Measurements from ENCODE around the gene PYGM.

The PYGM gene

GRCh38 chr11:64759131-64759721 is 548 bp downstream of the PYGM start:
- WGBS (ENCODE audit: insufficient coverage, insufficient read length) = no CpG with 5 or more reads among the region's 21 CpGs
- H3K4me3 ChIP-seq (ENCODE audit: low read length) = no peak overlapping the region
- no peaks in the 10 kb centered on the region; the same call in 1 of the 2 replicates for H3K36me3 ChIP-seq (ENCODE audit: control insufficient read depth, insufficient read depth, low read length)
- no peak for DNase-seq (ENCODE audit: low read depth, low spot score)
- H3K4me1 ChIP-seq (ENCODE audit: control insufficient read depth, insufficient read depth, low read length) = peaks cover 25% of the 10 kb centered on the region
- no peaks in the 10 kb centered on the region for H3K9me3 ChIP-seq (ENCODE audit: control insufficient read depth, insufficient read depth, low read length)
- no peaks in the 10 kb centered on the region for H3K27me3 ChIP-seq (ENCODE audit: control insufficient read depth, insufficient read depth, low read length)
- H3K27ac ChIP-seq (ENCODE audit: low read length) = no peak overlapping the region

- no peak for DNase-seq (ENCODE audit: low read depth, low spot score)
- H3K9me3 ChIP-seq (ENCODE audit: control insufficient read depth, insufficient read depth, low read length) = no peaks in the 10 kb centered on the region
- no CpG with 5 or more reads among the region's 15 CpGs for WGBS (ENCODE audit: insufficient coverage, insufficient read length)
- no peak overlapping the region for H3K27ac ChIP-seq (ENCODE audit: low read length)
- H3K4me1 ChIP-seq (ENCODE audit: control insufficient read depth, insufficient read depth, low read length) = peaks cover 20% of the 10 kb centered on the region
- no peaks in the 10 kb centered on the region; the same call in 1 of the 2 replicates for H3K36me3 ChIP-seq (ENCODE audit: control insufficient read depth, insufficient read depth, low read length)
- H3K4me3 ChIP-seq (ENCODE audit: low read length) = no peak overlapping the region
- no peaks in the 10 kb centered on the region for H3K27me3 ChIP-seq (ENCODE audit: control insufficient read depth, insufficient read depth, low read length)
Measured at GRCh38 chr11:64758330-64759079, 1.3 kb downstream of the PYGM start.

GRCh38 chr11:64757549-64758329 is 2.0 kb downstream of the PYGM start:
- no CpG with 5 or more reads among the region's 19 CpGs for WGBS (ENCODE audit: insufficient coverage, insufficient read length)
- H3K36me3 ChIP-seq (ENCODE audit: control insufficient read depth, insufficient read depth, low read length) = no peaks in the 10 kb centered on the region; the same call in 1 of the 2 replicates

GRCh38 chr11:64755681-64756361 is 4.0 kb downstream of the PYGM start:
- no CpG with 5 or more reads among the region's 13 CpGs for WGBS (ENCODE audit: insufficient coverage, insufficient read length)
- no peaks in the 10 kb centered on the region for H3K27me3 ChIP-seq (ENCODE audit: control insufficient read depth, insufficient read depth, low read length)
- no peak overlapping the region for H3K4me3 ChIP-seq (ENCODE audit: low read length)
- DNase-seq (ENCODE audit: low read depth, low spot score) = no peak
- peaks cover 13% of the 10 kb centered on the region for H3K4me1 ChIP-seq (ENCODE audit: control insufficient read depth, insufficient read depth, low read length)
- H3K9me3 ChIP-seq (ENCODE audit: control insufficient read depth, insufficient read depth, low read length) = no peaks in the 10 kb centered on the region
- no peak overlapping the region for H3K27ac ChIP-seq (ENCODE audit: low read length)
- H3K36me3 ChIP-seq (ENCODE audit: control insufficient read depth, insufficient read depth, low read length) = no peaks in the 10 kb centered on the region; the same call in 1 of the 2 replicates

More at GRCh38 chr11:64757549-64758329, 2.0 kb downstream of the PYGM start:
- H3K9me3 ChIP-seq (ENCODE audit: control insufficient read depth, insufficient read depth, low read length) = no peaks in the 10 kb centered on the region
- no peak overlapping the region for H3K27ac ChIP-seq (ENCODE audit: low read length)
- DNase-seq (ENCODE audit: low read depth, low spot score) = no peak
- H3K27me3 ChIP-seq (ENCODE audit: control insufficient read depth, insufficient read depth, low read length) = no peaks in the 10 kb centered on the region
- no peak overlapping the region for H3K4me3 ChIP-seq (ENCODE audit: low read length)
- H3K4me1 ChIP-seq (ENCODE audit: control insufficient read depth, insufficient read depth, low read length) = peaks cover 16% of the 10 kb centered on the region

- DNase-seq (ENCODE audit: low read depth, low spot score) = no peak
- Histone ChIP-seq H3K36me3 (ENCODE audit: control insufficient read depth, insufficient read depth, low read length) (no peaks in the 10 kb centered on the region), H3K4me3 (ENCODE audit: low read length) (no peak overlapping the region), H3K27me3 (ENCODE audit: control insufficient read depth, insufficient read depth, low read length) (no peaks in the 10 kb centered on the region), H3K27ac (ENCODE audit: low read length) (no peak overlapping the region), H3K9me3 (ENCODE audit: control insufficient read depth, insufficient read depth, low read length) (no peaks in the 10 kb centered on the region), H3K4me1 (ENCODE audit: control insufficient read depth, insufficient read depth, low read length) (peaks cover 9% of the 10 kb centered on the region)
- no CpG with 5 or more reads among the region's 21 CpGs for WGBS (ENCODE audit: insufficient coverage, insufficient read length)
Measured at GRCh38 chr11:64754919-64755662, 4.7 kb downstream of the PYGM start.

GRCh38 chr11:64754124-64754918 is 5.5 kb downstream of the PYGM start:
- H3K27ac ChIP-seq (ENCODE audit: low read length) = no peak overlapping the region
- peaks cover 4% of the 10 kb centered on the region for H3K4me1 ChIP-seq (ENCODE audit: control insufficient read depth, insufficient read depth, low read length)
- WGBS (ENCODE audit: insufficient coverage, insufficient read length) = no CpG with 5 or more reads among the region's 26 CpGs
- no peaks in the 10 kb centered on the region for H3K9me3 ChIP-seq (ENCODE audit: control insufficient read depth, insufficient read depth, low read length)
- no peak overlapping the region for H3K4me3 ChIP-seq (ENCODE audit: low read length)
- H3K27me3 ChIP-seq (ENCODE audit: control insufficient read depth, insufficient read depth, low read length) = no peaks in the 10 kb centered on the region
- H3K36me3 ChIP-seq (ENCODE audit: control insufficient read depth, insufficient read depth, low read length) = no peaks in the 10 kb centered on the region
- DNase-seq (ENCODE audit: low read depth, low spot score) = no peak

- no CpG with 5 or more reads among the region's 43 CpGs for WGBS (ENCODE audit: insufficient coverage, insufficient read length)
- H3K4me3 ChIP-seq (ENCODE audit: low read length) = no peak overlapping the region
- H3K36me3 ChIP-seq (ENCODE audit: control insufficient read depth, insufficient read depth, low read length) = no peaks in the 10 kb centered on the region
- H3K27ac ChIP-seq (ENCODE audit: low read length) = no peak overlapping the region
- H3K27me3 ChIP-seq (ENCODE audit: control insufficient read depth, insufficient read depth, low read length) = no peaks in the 10 kb centered on the region
- no peak for DNase-seq (ENCODE audit: low read depth, low spot score)
- no peaks in the 10 kb centered on the region for H3K9me3 ChIP-seq (ENCODE audit: control insufficient read depth, insufficient read depth, low read length)
- H3K4me1 ChIP-seq (ENCODE audit: control insufficient read depth, insufficient read depth, low read length) = 0 out of 2 replicates have a peak, but pooled peaks cover 2% of the 10 kb centered on the region
Measured at GRCh38 chr11:64753380-64754123, 6.2 kb downstream of the PYGM start.

- H3K4me1 ChIP-seq (ENCODE audit: control insufficient read depth, insufficient read depth, low read length) = 0 out of 2 replicates have a peak, but pooled peaks cover 2% of the 10 kb centered on the region
- no peak overlapping the region for H3K4me3 ChIP-seq (ENCODE audit: low read length)
- DNase-seq (ENCODE audit: low read depth, low spot score) = no peak
- no peaks in the 10 kb centered on the region for H3K27me3 ChIP-seq (ENCODE audit: control insufficient read depth, insufficient read depth, low read length)
- no peaks in the 10 kb centered on the region for H3K36me3 ChIP-seq (ENCODE audit: control insufficient read depth, insufficient read depth, low read length)
- WGBS (ENCODE audit: insufficient coverage, insufficient read length) = no CpG with 5 or more reads among the region's 7 CpGs
- H3K27ac ChIP-seq (ENCODE audit: low read length) = no peak overlapping the region
- H3K9me3 ChIP-seq (ENCODE audit: control insufficient read depth, insufficient read depth, low read length) = no peaks in the 10 kb centered on the region
Measured at GRCh38 chr11:64753019-64753379, 6.8 kb downstream of the PYGM start.

Measured in iPS DF 6.9 (cell line).